Measurements from ENCODE around the gene FANCF. TPM values are rescaled to one million over a fixed set of nuclear protein-coding genes. Genes with fewer than 3 reads are reported as not detected.

FANCF gene
- total RNA-seq, 1 experiment from 2014 or later: 23.0 TPM

DNA sequence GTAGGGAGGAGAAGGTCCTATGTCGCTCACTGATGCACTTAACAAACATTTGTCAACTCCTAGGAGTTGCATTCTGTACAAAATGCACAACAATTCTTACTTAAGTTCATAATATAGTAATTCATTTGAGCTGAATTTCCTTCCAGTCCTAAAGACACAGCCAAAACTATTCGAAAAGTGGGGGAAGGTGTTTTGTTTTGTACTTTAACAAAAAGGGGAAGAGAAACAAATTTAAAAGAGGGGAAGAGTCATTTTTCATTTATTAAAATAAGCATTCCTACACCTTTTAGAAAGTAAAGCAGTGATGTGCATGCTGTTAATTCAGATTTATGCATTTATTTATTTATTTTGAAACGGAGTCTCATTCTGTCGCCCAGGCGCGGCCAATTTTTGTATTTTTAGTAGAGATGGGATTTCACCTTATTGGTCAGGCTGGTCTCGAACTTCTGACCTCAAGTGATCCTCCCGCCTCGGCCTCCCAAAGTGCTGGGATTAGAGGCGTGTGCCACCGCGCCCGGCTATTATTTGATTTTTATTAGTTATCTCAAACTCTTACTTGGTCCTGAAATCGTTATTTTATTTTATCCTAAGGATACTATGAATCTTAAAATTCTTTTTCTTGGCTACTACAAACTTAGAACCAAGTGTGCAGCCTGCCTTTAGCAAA is 1.1 kb upstream of the FANCF start (continued):
- TF ChIP-seq, protein P1, sequence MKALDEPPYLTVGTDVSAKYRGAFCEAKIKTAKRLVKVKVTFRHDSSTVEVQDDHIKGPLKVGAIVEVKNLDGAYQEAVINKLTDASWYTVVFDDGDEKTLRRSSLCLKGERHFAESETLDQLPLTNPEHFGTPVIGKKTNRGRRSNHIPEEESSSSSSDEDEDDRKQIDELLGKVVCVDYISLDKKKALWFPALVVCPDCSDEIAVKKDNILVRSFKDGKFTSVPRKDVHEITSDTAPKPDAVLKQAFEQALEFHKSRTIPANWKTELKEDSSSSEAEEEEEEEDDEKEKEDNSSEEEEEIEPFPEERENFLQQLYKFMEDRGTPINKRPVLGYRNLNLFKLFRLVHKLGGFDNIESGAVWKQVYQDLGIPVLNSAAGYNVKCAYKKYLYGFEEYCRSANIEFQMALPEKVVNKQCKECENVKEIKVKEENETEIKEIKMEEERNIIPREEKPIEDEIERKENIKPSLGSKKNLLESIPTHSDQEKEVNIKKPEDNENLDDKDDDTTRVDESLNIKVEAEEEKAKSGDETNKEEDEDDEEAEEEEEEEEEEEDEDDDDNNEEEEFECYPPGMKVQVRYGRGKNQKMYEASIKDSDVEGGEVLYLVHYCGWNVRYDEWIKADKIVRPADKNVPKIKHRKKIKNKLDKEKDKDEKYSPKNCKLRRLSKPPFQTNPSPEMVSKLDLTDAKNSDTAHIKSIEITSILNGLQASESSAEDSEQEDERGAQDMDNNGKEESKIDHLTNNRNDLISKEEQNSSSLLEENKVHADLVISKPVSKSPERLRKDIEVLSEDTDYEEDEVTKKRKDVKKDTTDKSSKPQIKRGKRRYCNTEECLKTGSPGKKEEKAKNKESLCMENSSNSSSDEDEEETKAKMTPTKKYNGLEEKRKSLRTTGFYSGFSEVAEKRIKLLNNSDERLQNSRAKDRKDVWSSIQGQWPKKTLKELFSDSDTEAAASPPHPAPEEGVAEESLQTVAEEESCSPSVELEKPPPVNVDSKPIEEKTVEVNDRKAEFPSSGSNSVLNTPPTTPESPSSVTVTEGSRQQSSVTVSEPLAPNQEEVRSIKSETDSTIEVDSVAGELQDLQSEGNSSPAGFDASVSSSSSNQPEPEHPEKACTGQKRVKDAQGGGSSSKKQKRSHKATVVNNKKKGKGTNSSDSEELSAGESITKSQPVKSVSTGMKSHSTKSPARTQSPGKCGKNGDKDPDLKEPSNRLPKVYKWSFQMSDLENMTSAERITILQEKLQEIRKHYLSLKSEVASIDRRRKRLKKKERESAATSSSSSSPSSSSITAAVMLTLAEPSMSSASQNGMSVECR (CRISPR knock-in tag; IDR thresholded peaks at IDR 0.05; ENCODE audit: borderline replicate concordance): no peak

DNA sequence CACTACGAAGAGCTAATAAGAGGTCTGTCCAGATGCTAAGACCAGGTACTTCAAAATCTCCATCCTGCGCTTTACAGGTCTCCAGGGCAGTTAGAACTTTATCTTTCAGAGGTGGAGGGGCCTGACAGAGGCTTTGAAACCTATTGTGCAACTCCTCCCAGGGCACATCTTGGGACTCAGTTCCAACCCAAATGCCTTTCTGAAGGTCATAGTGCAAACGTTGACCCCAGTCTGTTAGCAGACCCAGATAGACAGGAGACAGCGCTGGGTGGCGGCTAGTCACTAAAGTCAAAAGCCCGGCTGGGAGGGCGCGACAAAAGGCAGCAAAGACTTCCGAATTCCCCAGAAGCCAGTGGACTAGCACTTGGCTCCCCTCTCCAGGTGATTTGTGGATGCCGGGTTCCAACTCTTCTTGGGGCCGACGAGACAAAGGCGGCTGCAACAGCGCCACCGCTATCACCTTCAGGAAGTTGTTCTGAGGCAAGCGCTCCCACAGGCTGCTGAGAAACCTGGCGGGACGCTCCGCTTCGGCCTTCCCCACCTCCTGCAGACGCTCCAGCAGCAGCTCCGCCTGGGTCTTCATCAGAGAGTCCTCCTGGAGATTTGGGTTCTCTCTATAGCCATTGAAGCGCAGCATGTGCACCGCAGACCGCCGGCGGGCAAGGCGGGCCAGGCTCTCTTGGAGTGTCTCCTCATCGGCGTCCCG is 728 bp downstream of the FANCF start:
- peaks cover 24% of the 10 kb centered on the region for H3K4me1 Mint-ChIP-seq
- H3K4me3 Mint-ChIP-seq: peak overlapping the region; percentile 96
- H3K27me3 Mint-ChIP-seq (ENCODE audit: low read depth): no peaks in the 10 kb centered on the region
- peak overlapping the region; percentile 100 for H3K27ac Mint-ChIP-seq
- H3K36me3 Mint-ChIP-seq: no peaks in the 10 kb centered on the region
- ATAC-seq (peak; percentile 72), DNase-seq (ENCODE audit: low spot score) (peak; percentile 79)
- no peak for TF ChIP-seq IRF2 (CRISPR knock-in tag; IDR thresholded peaks at IDR 0.05; ENCODE audit: borderline replicate concordance, low read depth)
- TF ChIP-seq, protein P2, sequence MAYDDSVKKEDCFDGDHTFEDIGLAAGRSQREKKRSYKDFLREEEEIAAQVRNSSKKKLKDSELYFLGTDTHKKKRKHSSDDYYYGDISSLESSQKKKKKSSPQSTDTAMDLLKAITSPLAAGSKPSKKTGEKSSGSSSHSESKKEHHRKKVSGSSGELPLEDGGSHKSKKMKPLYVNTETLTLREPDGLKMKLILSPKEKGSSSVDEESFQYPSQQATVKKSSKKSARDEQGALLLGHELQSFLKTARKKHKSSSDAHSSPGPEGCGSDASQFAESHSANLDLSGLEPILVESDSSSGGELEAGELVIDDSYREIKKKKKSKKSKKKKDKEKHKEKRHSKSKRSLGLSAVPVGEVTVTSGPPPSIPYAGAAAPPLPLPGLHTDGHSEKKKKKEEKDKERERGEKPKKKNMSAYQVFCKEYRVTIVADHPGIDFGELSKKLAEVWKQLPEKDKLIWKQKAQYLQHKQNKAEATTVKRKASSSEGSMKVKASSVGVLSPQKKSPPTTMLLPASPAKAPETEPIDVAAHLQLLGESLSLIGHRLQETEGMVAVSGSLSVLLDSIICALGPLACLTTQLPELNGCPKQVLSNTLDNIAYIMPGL (CRISPR knock-in tag; IDR thresholded peaks at IDR 0.05): peak; percentile 92
- H3K9me3 Mint-ChIP-seq: no peaks in the 10 kb centered on the region
- CTCF ChIA-PET: interaction anchor here (0.6 to 1.7 kb wide), 8 partner anchors 9 to 290 kb away, joined by 3 to 7 read pairs (median 4); partner anchors contain the start of genes GAS2 and SVIP
- POLR2A ChIA-PET: interaction anchor here (0.5 to 1.8 kb wide), 8 partner anchors 10 to 432 kb away, joined by 3 to 5 read pairs (median 4); partner anchors contain the start of genes ANO5, GAS2 and SVIP

DNA sequence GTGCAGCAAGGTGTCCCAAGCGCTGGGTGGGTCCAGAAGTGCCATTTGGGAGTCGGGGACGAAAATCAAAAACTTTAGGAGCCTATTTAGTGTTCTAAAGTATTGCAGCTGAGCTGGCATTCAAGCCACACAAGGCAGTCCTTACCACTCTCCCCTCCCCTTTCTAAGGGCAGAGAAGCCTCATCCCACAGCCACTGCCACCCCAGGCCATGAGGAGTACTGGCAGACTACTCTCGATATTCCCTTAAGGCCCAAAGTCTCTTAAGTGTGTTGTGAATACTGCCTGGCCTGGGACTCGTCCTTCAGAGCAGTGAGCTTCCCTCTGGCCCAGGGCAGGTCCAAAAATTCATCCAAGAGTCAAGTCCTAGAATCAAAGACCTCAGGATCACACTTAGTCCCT is 7.8 kb downstream of the FANCF start:
- H3K27me3 Mint-ChIP-seq (ENCODE audit: low read depth): no peaks in the 10 kb centered on the region
- H3K36me3 Mint-ChIP-seq: no peaks in the 10 kb centered on the region
- H3K4me1 Mint-ChIP-seq: no peaks in the 10 kb centered on the region
- ChIA-PET POLR2A (no interaction called here), CTCF (no interaction called here)
- DNase-seq (ENCODE audit: low spot score) (no peak), ATAC-seq (peak; percentile 96)
- H3K27ac Mint-ChIP-seq: no peak overlapping the region
- H3K9me3 Mint-ChIP-seq: no peaks in the 10 kb centered on the region
- H3K4me3 Mint-ChIP-seq: no peak overlapping the region
- TF ChIP-seq NR2C2 (CRISPR knock-in tag; IDR thresholded peaks at IDR 0.05) (no peak), CBFB (CRISPR knock-in tag; IDR thresholded peaks at IDR 0.05; ENCODE audit: low read depth) (no peak), EMX1 (CRISPR knock-in tag; IDR thresholded peaks at IDR 0.05) (no peak), ESRRA (CRISPR knock-in tag; IDR thresholded peaks at IDR 0.05; ENCODE audit: borderline replicate concordance) (no peak), OVOL2 (CRISPR knock-in tag; IDR thresholded peaks at IDR 0.05; ENCODE audit: borderline replicate concordance) (no peak), FOXK1 (CRISPR knock-in tag; IDR thresholded peaks at IDR 0.05) (no peak), SMAD3 (CRISPR knock-in tag; IDR thresholded peaks at IDR 0.05; ENCODE audit: borderline replicate concordance) (no peak), ATF1 (CRISPR knock-in tag; IDR thresholded peaks at IDR 0.05) (no peak), CREB1 (CRISPR knock-in tag; IDR thresholded peaks at IDR 0.05) (no peak), TCF7 (CRISPR knock-in tag; IDR thresholded peaks at IDR 0.05; ENCODE audit: low read depth) (no peak), GABPB1 (CRISPR knock-in tag; IDR thresholded peaks at IDR 0.05) (no peak)
- TF ChIP-seq, protein P3, sequence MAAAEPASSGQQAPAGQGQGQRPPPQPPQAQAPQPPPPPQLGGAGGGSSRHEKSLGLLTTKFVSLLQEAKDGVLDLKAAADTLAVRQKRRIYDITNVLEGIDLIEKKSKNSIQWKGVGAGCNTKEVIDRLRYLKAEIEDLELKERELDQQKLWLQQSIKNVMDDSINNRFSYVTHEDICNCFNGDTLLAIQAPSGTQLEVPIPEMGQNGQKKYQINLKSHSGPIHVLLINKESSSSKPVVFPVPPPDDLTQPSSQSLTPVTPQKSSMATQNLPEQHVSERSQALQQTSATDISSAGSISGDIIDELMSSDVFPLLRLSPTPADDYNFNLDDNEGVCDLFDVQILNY (CRISPR knock-in tag; IDR thresholded peaks at IDR 0.05): no peak
- TF ChIP-seq, protein P4, sequence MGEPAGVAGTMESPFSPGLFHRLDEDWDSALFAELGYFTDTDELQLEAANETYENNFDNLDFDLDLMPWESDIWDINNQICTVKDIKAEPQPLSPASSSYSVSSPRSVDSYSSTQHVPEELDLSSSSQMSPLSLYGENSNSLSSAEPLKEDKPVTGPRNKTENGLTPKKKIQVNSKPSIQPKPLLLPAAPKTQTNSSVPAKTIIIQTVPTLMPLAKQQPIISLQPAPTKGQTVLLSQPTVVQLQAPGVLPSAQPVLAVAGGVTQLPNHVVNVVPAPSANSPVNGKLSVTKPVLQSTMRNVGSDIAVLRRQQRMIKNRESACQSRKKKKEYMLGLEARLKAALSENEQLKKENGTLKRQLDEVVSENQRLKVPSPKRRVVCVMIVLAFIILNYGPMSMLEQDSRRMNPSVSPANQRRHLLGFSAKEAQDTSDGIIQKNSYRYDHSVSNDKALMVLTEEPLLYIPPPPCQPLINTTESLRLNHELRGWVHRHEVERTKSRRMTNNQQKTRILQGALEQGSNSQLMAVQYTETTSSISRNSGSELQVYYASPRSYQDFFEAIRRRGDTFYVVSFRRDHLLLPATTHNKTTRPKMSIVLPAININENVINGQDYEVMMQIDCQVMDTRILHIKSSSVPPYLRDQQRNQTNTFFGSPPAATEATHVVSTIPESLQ (CRISPR knock-in tag; IDR thresholded peaks at IDR 0.05): no peak
- TF ChIP-seq, protein P5, sequence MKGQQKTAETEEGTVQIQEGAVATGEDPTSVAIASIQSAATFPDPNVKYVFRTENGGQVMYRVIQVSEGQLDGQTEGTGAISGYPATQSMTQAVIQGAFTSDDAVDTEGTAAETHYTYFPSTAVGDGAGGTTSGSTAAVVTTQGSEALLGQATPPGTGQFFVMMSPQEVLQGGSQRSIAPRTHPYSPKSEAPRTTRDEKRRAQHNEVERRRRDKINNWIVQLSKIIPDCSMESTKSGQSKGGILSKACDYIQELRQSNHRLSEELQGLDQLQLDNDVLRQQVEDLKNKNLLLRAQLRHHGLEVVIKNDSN (CRISPR knock-in tag; IDR thresholded peaks at IDR 0.05): no peak
- TF ChIP-seq, protein P6, sequence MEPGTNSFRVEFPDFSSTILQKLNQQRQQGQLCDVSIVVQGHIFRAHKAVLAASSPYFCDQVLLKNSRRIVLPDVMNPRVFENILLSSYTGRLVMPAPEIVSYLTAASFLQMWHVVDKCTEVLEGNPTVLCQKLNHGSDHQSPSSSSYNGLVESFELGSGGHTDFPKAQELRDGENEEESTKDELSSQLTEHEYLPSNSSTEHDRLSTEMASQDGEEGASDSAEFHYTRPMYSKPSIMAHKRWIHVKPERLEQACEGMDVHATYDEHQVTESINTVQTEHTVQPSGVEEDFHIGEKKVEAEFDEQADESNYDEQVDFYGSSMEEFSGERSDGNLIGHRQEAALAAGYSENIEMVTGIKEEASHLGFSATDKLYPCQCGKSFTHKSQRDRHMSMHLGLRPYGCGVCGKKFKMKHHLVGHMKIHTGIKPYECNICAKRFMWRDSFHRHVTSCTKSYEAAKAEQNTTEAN (CRISPR knock-in tag; IDR thresholded peaks at IDR 0.05): no peak
- TF ChIP-seq, protein P7, sequence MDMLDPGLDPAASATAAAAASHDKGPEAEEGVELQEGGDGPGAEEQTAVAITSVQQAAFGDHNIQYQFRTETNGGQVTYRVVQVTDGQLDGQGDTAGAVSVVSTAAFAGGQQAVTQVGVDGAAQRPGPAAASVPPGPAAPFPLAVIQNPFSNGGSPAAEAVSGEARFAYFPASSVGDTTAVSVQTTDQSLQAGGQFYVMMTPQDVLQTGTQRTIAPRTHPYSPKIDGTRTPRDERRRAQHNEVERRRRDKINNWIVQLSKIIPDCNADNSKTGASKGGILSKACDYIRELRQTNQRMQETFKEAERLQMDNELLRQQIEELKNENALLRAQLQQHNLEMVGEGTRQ (CRISPR knock-in tag; IDR thresholded peaks at IDR 0.05): no peak
